Panc1 (cell line): ENCODE results near the gene MAF.

Experiments used
- POLR2AphosphoS5 ChIP-seq: IDR thresholded peaks from 2 replicates; pipeline ENCODE4 v1.6.1; 2012; ENCODE audit warnings: mild to moderate bottlenecking, low read depth, low read length, moderate library complexity
- REST ChIP-seq, 2 experiments: IDR thresholded peaks; 2 replicates each; pipeline ENCODE4 v1.6.1; 2011 to 2012; ENCODE audit warnings: low read depth in 2 of 2, control low read depth in 1 of 2, low read length in 1 of 2, mild to moderate bottlenecking in 1 of 2, moderate library complexity in 1 of 2; ENCODE audit not compliant: insufficient read depth in 1 of 2
- SIN3A ChIP-seq: IDR thresholded peaks from 2 replicates; pipeline ENCODE4 v1.6.1; 2012; ENCODE audit warnings: low read depth, mild to moderate bottlenecking, low read length, moderate library complexity, borderline replicate concordance; ENCODE audit not compliant: insufficient read depth
- TCF7L2 ChIP-seq: IDR thresholded peaks from 2 replicates; pipeline ENCODE4 v1.6.1; 2011; ENCODE audit warnings: mild to moderate bottlenecking, low read depth, low read length, inconsistent platforms
- TF ChIP-seq, protein P1 (sequence below): fragments of 450-650 bp; IDR thresholded peaks from 2 replicates; pipeline ENCODE4 v1.5.1; 2017; ENCODE audit warnings: mild to moderate bottlenecking

DNA sequence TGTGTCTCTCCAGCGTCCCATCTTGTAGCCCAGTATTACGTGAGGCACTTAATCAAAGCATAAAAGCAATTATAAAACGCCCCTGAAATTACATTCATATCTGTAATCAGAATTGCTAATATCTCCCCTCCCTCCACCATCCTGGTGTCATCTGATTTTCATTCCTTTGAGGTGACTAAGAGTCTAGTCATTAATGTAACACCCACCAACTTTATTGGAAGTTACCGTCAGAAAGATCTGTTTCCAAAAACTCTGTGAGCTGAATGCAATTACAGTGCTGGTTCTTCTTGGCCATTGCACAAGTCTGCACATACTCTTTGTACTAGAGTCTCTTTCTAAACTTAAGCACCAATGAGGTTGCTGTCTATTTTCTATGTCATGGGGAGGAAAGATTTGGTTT is 12.5 kb upstream of the MAF start:
- TF ChIP-seq, protein P1, sequence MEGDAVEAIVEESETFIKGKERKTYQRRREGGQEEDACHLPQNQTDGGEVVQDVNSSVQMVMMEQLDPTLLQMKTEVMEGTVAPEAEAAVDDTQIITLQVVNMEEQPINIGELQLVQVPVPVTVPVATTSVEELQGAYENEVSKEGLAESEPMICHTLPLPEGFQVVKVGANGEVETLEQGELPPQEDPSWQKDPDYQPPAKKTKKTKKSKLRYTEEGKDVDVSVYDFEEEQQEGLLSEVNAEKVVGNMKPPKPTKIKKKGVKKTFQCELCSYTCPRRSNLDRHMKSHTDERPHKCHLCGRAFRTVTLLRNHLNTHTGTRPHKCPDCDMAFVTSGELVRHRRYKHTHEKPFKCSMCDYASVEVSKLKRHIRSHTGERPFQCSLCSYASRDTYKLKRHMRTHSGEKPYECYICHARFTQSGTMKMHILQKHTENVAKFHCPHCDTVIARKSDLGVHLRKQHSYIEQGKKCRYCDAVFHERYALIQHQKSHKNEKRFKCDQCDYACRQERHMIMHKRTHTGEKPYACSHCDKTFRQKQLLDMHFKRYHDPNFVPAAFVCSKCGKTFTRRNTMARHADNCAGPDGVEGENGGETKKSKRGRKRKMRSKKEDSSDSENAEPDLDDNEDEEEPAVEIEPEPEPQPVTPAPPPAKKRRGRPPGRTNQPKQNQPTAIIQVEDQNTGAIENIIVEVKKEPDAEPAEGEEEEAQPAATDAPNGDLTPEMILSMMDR = no peak
- TF ChIP-seq POLR2AphosphoS5 (no peak), SIN3A (no peak), REST (IDR thresholded peaks at IDR 0.05; ENCODE audit: insufficient read depth in 1 of 2, low read depth in 2 of 2, low read length in 1 of 2) (no peak), TCF7L2 (no peak)
